Endothelial cell (in vitro differentiated cells): ENCODE measurements around the gene TAS1R2. TPM values are rescaled to one million over a fixed set of nuclear protein-coding genes. Genes with fewer than 3 reads are reported as not detected.

Experiments used
- DNase-seq: peaks from one replicate; pipeline ENCODE4 v3.0.0; 2021; ENCODE audit warnings: low spot score
- H3K27ac Mint-ChIP-seq: one replicate; pipeline ENCODE4 v1.8.0; 2021; ENCODE audit warnings: mixed read lengths, inconsistent platforms; ENCODE audit not compliant: unreplicated experiment
- H3K27me3 Mint-ChIP-seq: one replicate; pipeline ENCODE4 v1.8.0; 2021; ENCODE audit warnings: mild to moderate bottlenecking, moderate library complexity, mixed read lengths, inconsistent platforms; ENCODE audit not compliant: unreplicated experiment
- H3K36me3 Mint-ChIP-seq: one replicate; pipeline ENCODE4 v1.8.0; 2021; ENCODE audit warnings: mild to moderate bottlenecking, low read depth, mixed read lengths, inconsistent platforms; ENCODE audit not compliant: unreplicated experiment
- H3K4me1 Mint-ChIP-seq: one replicate; pipeline ENCODE4 v1.8.0; 2021; ENCODE audit warnings: mild to moderate bottlenecking, mixed read lengths, inconsistent platforms; ENCODE audit not compliant: unreplicated experiment
- H3K4me3 Mint-ChIP-seq: one replicate; pipeline ENCODE4 v1.8.0; 2021; ENCODE audit warnings: mild to moderate bottlenecking, mixed read lengths, inconsistent platforms; ENCODE audit not compliant: unreplicated experiment
- H3K9me3 Mint-ChIP-seq: one replicate; pipeline ENCODE4 v1.8.0; 2021; ENCODE audit warnings: mixed read lengths, inconsistent platforms; ENCODE audit not compliant: unreplicated experiment
- long read RNA-seq: library from polyadenylated mRNA; unstranded; transcript quantifications from one replicate; pipeline ENCODE4 v2.0.0, GENCODE V29; 2020; ENCODE audit not compliant: unreplicated experiment
- total RNA-seq: library from RNA; stranded (reverse); fragmentation: NEBNext Ultra II Directional; extraction: Animal tissue kit (Norgen Biotek cat#: 25700); gene quantifications from one replicate; pipeline ENCODE4 v1.2.1, GENCODE V29; 2021; ENCODE audit not compliant: unreplicated experiment
- TF ChIP-seq, protein P1 (sequence below): fragments of 200-600 bp; sonication (generic); IDR thresholded peaks from one replicate; pipeline ENCODE4 v1.5.0; 2021; ENCODE audit warnings: antibody characterized with exemption; ENCODE audit not compliant: unreplicated experiment

The TAS1R2 gene
- total RNA-seq, result not detected
- long read RNA-seq, result 0 reads

DNA sequence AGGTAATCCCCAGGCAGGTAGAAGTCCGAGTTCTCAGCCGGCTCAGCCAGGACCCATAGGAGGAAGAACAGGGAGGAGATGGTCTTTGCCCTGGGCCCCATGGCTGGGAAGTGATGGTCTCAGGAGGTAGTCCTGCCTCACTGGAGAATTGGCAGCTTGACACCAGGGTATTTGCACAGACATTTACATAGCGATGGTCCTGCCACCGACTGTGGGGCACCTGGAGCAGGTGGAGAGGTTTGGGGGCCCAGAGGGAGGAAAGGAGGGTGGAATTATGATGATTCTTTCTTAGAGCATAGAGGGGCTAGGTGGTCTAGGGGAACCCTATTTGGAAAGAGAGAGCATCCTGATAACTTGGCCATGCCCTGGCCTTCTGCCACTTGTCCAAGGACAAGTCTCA is at the start of gene TAS1R2:
TSS of gene TAS1R2 (minus strand) at position 101 of the 400 bp plus-strand sequence. CDS start at position 101, 0 bp downstream.
- Mint-ChIP-seq H3K9me3 (no peaks in the 10 kb centered on the region), H3K4me3 (no peak within 1 kb of the TSS), H3K36me3 (no peaks in the 10 kb centered on the region), H3K27me3 (peaks cover 2% of the 10 kb centered on the region), H3K4me1 (no peaks in the 10 kb centered on the region), H3K27ac (no peak within 1 kb of the TSS)
- DNase-seq, result no peak
- TF ChIP-seq, protein P1, sequence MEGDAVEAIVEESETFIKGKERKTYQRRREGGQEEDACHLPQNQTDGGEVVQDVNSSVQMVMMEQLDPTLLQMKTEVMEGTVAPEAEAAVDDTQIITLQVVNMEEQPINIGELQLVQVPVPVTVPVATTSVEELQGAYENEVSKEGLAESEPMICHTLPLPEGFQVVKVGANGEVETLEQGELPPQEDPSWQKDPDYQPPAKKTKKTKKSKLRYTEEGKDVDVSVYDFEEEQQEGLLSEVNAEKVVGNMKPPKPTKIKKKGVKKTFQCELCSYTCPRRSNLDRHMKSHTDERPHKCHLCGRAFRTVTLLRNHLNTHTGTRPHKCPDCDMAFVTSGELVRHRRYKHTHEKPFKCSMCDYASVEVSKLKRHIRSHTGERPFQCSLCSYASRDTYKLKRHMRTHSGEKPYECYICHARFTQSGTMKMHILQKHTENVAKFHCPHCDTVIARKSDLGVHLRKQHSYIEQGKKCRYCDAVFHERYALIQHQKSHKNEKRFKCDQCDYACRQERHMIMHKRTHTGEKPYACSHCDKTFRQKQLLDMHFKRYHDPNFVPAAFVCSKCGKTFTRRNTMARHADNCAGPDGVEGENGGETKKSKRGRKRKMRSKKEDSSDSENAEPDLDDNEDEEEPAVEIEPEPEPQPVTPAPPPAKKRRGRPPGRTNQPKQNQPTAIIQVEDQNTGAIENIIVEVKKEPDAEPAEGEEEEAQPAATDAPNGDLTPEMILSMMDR, result no peak

DNA sequence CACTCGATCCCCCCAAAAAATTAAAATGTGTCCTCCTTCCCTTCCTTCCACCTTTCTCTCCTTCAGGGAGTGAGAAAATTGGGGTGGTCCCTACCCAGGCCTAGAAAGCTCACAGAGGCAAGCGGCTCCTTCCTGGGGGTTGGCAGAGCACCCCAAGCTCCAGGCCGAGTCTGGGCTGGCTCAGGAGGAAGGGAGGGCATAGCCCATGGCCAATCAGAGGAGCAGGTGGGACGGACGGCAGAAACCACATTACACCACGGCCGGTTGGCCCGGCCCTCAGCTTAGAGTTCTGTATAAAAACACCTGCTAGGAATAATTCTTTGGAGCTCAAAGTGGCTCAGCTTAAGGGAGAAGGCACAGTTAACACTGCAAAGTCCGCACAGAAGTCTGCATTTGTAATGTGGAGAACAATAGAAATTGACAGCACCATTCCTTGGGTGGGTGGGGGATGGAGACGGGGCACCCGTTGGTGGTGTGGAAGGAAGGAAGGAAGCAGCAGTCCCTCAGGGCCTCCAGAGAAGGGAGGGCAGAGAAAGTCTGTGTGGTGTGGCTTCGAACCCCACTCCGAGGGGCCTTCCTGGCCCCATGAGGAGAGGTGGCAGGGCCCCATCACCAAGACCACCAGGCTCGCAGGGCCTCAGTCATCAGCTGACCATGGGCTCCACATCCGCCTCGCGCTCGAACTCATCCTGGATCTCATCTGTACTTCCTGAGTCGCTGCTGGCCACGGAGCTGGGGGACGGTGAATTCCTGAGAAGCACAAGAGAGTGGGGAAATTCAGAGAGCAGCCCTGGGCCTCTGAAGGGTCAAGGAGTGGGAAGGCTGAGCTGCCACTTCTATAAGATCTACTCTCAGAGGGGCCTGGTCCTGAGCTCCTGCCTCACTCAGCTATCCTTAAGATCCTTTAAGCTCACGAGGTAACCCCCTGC is 48.7 kb upstream of the TAS1R2 start:
- DNase-seq, result no peak
- Mint-ChIP-seq H3K4me3 (no peak overlapping the region), H3K9me3 (no peaks in the 10 kb centered on the region), H3K36me3 (peaks cover 6% of the 10 kb centered on the region), H3K27me3 (peaks cover 10% of the 10 kb centered on the region), H3K27ac (peak overlapping the region; percentile 67), H3K4me1 (peaks cover 39% of the 10 kb centered on the region)
- TF ChIP-seq, protein P1, result no peak

DNA sequence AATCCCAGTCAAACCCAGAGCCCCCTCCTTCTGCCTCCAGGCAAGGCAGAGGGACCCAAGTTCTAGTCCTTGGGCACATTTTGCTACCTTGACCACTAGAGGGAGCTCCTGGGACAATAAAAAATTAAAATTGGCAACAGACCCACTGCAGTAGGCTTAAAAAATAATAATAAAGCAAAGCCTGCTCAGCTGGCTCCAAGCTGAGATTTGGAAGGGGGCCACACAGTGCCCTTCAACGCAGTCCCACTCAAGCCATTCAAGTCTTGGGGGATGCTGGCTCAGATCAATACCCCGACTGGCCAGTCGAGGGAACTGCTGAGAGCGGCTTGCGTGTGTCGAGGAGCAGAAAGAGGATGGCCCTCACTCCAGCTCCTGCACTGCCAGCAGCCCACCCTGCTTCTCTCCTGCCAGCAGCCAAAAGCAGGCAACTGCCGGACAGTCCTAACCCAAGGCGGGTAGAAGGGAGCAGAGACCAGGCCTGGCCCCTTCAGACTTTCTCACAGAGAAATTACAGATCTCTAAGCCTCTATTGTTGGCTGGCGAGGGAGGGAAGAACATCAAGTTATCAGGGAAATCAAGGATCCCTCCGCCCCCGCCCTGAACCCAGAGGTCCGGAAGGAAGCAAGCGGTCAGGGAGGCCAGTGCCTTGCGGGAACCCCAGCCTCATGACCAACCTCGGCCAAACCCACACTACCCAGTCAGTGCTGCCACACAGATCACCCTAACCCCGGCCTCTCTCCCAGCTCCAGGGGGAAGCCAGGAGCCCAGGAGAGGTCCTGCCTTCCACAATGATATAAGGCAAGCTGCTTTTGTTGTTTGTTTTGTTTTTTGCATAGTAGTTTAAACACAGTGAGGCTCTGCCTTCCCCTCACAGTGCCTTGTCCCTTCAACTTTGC is 47.8 kb upstream of the TAS1R2 start:
- peaks cover 6% of the 10 kb centered on the region for H3K36me3 Mint-ChIP-seq

DNA sequence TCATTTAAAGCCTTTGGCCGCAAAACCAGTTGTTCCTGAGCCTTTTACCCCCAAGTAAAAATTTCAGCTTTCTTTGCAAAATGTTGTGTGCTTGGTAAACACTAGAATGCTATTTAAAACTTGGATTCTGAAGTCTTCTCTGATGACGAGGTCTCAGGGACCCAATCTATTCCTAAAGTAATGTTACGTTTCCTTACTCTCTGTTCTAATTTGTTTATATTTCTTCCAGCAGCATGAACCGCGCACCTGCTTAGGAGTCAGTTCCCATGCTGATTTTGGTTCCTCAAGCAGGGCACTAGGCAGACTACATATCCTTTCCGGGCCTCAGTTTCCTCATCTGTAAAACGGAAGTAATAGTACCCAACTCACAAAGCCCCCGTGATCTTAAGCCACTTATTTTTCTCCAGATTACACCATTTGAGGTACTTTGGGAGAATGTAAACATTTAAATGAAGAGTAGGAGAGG is 43.9 kb upstream of the TAS1R2 start:
- H3K9me3 Mint-ChIP-seq, result no peaks in the 10 kb centered on the region
- peaks cover 6% of the 10 kb centered on the region for H3K36me3 Mint-ChIP-seq
- TF ChIP-seq, protein P1, result no peak
- DNase-seq, result no peak
- peak overlapping the region; percentile 85 for H3K4me3 Mint-ChIP-seq
- peaks cover 16% of the 10 kb centered on the region for H3K27me3 Mint-ChIP-seq
- peaks cover 45% of the 10 kb centered on the region for H3K4me1 Mint-ChIP-seq
- H3K27ac Mint-ChIP-seq, result peak overlapping the region; percentile 9

More for the DNA sequence above, 47.8 kb upstream of the TAS1R2 start:
- no peak overlapping the region for H3K27ac Mint-ChIP-seq
- H3K9me3 Mint-ChIP-seq, result no peaks in the 10 kb centered on the region
- peak; percentile 60 for DNase-seq
- H3K4me1 Mint-ChIP-seq, result peaks cover 36% of the 10 kb centered on the region
- H3K27me3 Mint-ChIP-seq, result peaks cover 10% of the 10 kb centered on the region
- TF ChIP-seq, protein P1, result peak; percentile 97
- no peak overlapping the region for H3K4me3 Mint-ChIP-seq
